Thymus (tissue), 11 donors: ENCODE measurements around the gene IMMP2L. TPM values are rescaled to one million over a fixed set of nuclear protein-coding genes. Genes with fewer than 3 reads are reported as not detected.
"Not testable (repeated sequence)": the region's sequence is repeated elsewhere in the genome, so short reads cannot be mapped to it uniquely, and the experiment has no call there.

ENCODE experiments used
- DNase-seq, 9 donors: peaks; one replicate each; pipeline ENCODE4 v3.0.0-alpha.2; 2013; ENCODE audit warnings: low spot score in 9 of 9, low read depth in 6 of 9, missing footprints in 1 of 9
- H3K27ac ChIP-seq, 2 donors: one replicate each; pipeline ENCODE4 v1.5.1; 2013; ENCODE audit warnings: control low read depth in 1 of 2, low read depth in 1 of 2, low read length in 1 of 2, mild to moderate bottlenecking in 1 of 2, moderate library complexity in 1 of 2
- H3K27me3 ChIP-seq, 2 donors: one replicate each; pipeline ENCODE4 v1.5.1; 2013; ENCODE audit warnings: low read length in 1 of 2; ENCODE audit not compliant: control insufficient read depth in 2 of 2, insufficient read depth in 1 of 2
- H3K36me3 ChIP-seq, 2 donors: one replicate each; pipeline ENCODE4 v1.5.1; 2013; ENCODE audit warnings: low read length in 1 of 2, mild to moderate bottlenecking in 1 of 2, moderate library complexity in 1 of 2; ENCODE audit not compliant: control insufficient read depth in 2 of 2, insufficient read depth in 2 of 2
- H3K4me1 ChIP-seq, 2 donors: one replicate each; pipeline ENCODE4 v1.5.1; 2013; ENCODE audit warnings: low read length in 2 of 2; ENCODE audit not compliant: control insufficient read depth in 2 of 2, insufficient read depth in 2 of 2
- H3K4me3 ChIP-seq, 2 donors: one replicate each; pipeline ENCODE4 v1.5.1; 2013; ENCODE audit warnings: low read length in 2 of 2, control low read depth in 1 of 2, mild to moderate bottlenecking in 1 of 2
- H3K9me3 ChIP-seq, 2 donors: one replicate each; pipeline ENCODE4 v1.5.1; 2013; ENCODE audit warnings: low read length in 1 of 2, mild to moderate bottlenecking in 1 of 2; ENCODE audit not compliant: control insufficient read depth in 2 of 2, insufficient read depth in 1 of 2
- WGBS: extraction: QIAGEN DNeasy Blood & Tissue Kit; methylation state at CpG from one replicate; pipeline ENCODE4 v1.1.7; 2013; 5-methylcytosine and 5-hydroxymethylcytosine counted together
- polyA plus RNA-seq: library from polyadenylated mRNA; stranded (reverse); fragments of 200-250 nt; gene quantifications from one replicate; pipeline ENCODE4 v1.2.3, GENCODE V29; 2013
- total RNA-seq: library from RNA; stranded (reverse); fragments of 120-200 nt; gene quantifications from one replicate; pipeline ENCODE4 v1.2.4, GENCODE V29; 2013
- donor health status: healthy.

Gene IMMP2L
- total and polyA plus RNA-seq, 2 donors = 11.0 to 12.8 TPM

DNA sequence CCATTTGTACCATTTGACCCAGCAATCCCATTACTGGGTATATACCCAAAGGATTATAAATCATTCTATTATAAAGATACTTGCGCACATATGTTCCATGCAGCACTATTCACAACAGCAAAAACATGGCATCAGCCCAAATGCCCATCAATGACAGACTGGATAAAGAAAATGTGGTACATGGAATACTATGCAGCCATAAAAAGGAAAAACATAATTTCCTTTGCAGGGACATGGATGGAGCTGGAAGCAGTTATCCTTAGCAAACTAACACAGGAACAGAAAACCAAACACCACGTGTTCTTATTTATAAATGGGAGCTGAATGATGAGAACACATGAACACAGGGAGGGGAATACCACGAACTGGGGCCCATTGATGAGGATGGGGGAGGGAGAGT lies 310.9 kb downstream of the IMMP2L start:
- H3K9me3 ChIP-seq, H3K4me1 ChIP-seq, H3K27ac ChIP-seq, H3K36me3 ChIP-seq, H3K27me3 ChIP-seq, H3K4me3 ChIP-seq, DNase-seq: not testable (repeated sequence)
- 96% methylated on average over 3 of the region's 3 CpGs for WGBS

GRCh38 chr7:111249807-111250206 lies 312.5 kb downstream of the IMMP2L start:
- not testable (repeated sequence) for H3K36me3 ChIP-seq, H3K4me3 ChIP-seq, H3K27me3 ChIP-seq, H3K4me1 ChIP-seq, DNase-seq, H3K9me3 ChIP-seq, H3K27ac ChIP-seq
- WGBS = 94% methylated on average over 5 of the region's 5 CpGs

DNA sequence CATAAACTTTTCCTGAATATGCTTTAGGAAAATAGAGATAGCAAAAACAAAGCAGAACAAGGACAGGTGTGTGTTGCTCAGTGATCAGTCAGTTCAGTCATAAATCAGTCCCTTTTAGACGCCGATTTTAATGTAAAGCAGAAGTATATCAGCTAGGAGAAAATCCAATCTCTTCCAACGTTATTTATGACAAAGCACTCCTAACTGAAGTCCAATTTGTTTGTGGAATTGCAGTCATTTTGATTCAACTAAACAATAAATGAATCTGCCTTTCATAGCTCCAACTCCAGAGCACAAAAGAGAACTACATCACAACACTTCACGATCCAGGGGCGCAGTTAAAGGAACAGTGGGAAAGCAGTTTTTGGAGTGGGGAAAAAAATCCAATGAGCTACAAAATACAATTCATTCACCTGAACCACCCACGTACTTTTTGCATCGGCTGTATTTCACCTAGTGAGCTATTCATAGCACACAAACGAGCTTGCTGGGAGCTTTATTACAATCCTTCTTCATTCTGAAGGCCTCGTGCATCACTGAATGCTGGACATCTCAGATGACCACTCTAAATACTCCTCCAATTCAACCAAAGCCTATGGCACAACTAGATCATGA lies 320.0 kb downstream of the IMMP2L start:
- Histone ChIP-seq H3K9me3 (no peaks in the 10 kb centered on the region), H3K4me3 (no peak overlapping the region), H3K4me1 (no peaks in the 10 kb centered on the region), H3K36me3 (no peaks in the 10 kb centered on the region), H3K27me3 (no peaks in the 10 kb centered on the region), H3K27ac (no peak overlapping the region)
- 66% methylated on average over 9 of the region's 9 CpGs for WGBS
- DNase-seq = no peak

- Histone ChIP-seq H3K27ac (no peak overlapping the region), H3K36me3 (no peaks in the 10 kb centered on the region), H3K4me3 (no peak overlapping the region), H3K4me1 (no peaks in the 10 kb centered on the region), H3K9me3 (no peaks in the 10 kb centered on the region), H3K27me3 (no peaks in the 10 kb centered on the region)
- 92% methylated on average over 4 of the region's 4 CpGs for WGBS
- DNase-seq = no peak
Observed at GRCh38 chr7:111240371-111240770, 321.9 kb downstream of the IMMP2L start.

DNA sequence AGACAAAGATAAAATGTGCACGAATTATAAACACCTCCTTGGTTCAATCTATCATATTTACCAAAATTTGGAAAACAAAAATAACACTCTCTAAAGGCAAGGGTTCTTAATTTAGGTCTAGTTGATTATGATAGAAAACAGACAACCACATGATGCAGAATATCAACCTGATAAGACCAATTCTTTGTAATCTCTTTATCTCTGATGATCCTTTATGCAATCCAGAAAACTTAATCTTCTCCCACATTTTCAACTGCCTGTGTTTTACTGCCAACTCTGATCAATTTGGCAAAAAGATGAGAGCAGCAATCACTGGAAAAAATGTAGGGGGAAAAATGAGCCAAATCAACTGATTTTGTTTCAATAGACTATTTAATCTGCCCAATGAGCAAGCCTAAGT lies 322.9 kb downstream of the IMMP2L start:
- Histone ChIP-seq H3K27ac (no peak overlapping the region), H3K36me3 (no peaks in the 10 kb centered on the region), H3K4me1 (no peaks in the 10 kb centered on the region), H3K4me3 (no peak overlapping the region), H3K27me3 (no peaks in the 10 kb centered on the region), H3K9me3 (no peaks in the 10 kb centered on the region)
- 31% methylated on average over 1 of the region's 1 CpG for WGBS
- no peak for DNase-seq

GRCh38 chr7:111238886-111239285 lies 323.4 kb downstream of the IMMP2L start:
- Histone ChIP-seq H3K4me3 (no peak overlapping the region), H3K9me3 (no peaks in the 10 kb centered on the region), H3K4me1 (no peaks in the 10 kb centered on the region), H3K27ac (no peak overlapping the region), H3K27me3 (no peaks in the 10 kb centered on the region), H3K36me3 (no peaks in the 10 kb centered on the region)
- 79% methylated on average over 1 of the region's 1 CpG for WGBS
- no peak for DNase-seq

GRCh38 chr7:111235709-111236108 lies 326.6 kb downstream of the IMMP2L start:
- H3K27me3 ChIP-seq = no peaks in the 10 kb centered on the region
- H3K27ac ChIP-seq = no peak overlapping the region
- H3K4me3 ChIP-seq = no peak overlapping the region
- H3K9me3 ChIP-seq = no peaks in the 10 kb centered on the region
- H3K4me1 ChIP-seq = no peaks in the 10 kb centered on the region
- DNase-seq = no peak
- no peaks in the 10 kb centered on the region for H3K36me3 ChIP-seq

DNA sequence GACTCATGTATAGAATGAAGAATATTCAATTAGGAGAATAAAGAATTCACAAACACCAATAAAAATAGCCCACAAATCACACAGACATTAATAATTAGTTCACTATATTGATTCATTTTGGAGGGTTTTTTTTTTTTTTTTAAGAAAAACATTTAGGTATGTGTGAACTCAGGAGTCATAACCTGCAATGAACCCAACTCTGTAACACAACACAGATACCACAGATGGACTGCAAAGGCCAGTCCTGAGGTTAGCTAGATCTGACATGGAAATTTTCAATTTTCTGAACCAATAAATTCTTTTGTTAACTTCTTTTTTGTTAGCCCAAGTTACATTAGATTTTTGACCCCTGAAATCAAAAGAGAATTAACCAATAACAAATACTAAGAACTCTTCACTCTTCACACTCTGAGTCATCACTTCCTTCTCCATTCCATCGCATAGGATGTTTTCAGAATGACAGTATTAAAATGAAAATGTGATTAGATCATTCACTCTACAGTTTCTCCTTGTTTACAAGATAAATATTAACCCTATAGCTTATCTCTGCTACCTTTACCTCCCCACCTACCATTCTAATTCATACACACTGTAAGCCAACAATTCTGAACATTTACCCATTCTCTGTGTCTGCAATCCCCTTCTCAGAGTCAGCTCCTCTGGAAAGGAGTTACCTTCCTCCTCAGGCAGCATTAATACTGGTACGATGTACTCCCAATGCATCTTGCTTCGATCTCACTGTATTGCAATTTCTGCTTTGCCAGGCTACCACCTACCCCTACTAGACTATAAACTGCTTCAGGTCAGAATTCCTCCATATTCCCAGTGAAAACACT lies 329.8 kb downstream of the IMMP2L start:
- Histone ChIP-seq H3K36me3 (no peaks in the 10 kb centered on the region), H3K9me3 (no peaks in the 10 kb centered on the region), H3K4me3 (no peak overlapping the region), H3K4me1 (no peaks in the 10 kb centered on the region), H3K27me3 (no peaks in the 10 kb centered on the region), H3K27ac (no peak overlapping the region)
- DNase-seq = no peak
- WGBS = 78% methylated on average over 3 of the region's 3 CpGs

GRCh38 chr7:111229916-111230315 lies 332.4 kb downstream of the IMMP2L start:
- H3K27me3 ChIP-seq = no peaks in the 10 kb centered on the region
- 78% methylated on average over 2 of the region's 2 CpGs for WGBS
- no peak overlapping the region for H3K27ac ChIP-seq
- no peaks in the 10 kb centered on the region for H3K36me3 ChIP-seq
- H3K9me3 ChIP-seq = no peaks in the 10 kb centered on the region
- H3K4me3 ChIP-seq = no peak overlapping the region
- H3K4me1 ChIP-seq = no peaks in the 10 kb centered on the region
- DNase-seq = no peak
